Effector memory CD4-positive, alpha-beta T cell (primary cell): ENCODE measurements around the gene CFAP126.
"Not testable (repeated sequence)": the region's sequence is repeated elsewhere in the genome, so short reads cannot be mapped to it uniquely, and the experiment has no call there.

Source experiments
- DNase-seq, 3 donors: peaks; one replicate each; pipeline ENCODE4 v3.0.0-alpha.2; 2020
- H3K27ac ChIP-seq: 2 replicates; pipeline ENCODE4 v1.7.0; 2013; ENCODE audit warnings: mild to moderate bottlenecking, low read length, moderate library complexity; ENCODE audit not compliant: insufficient read depth, poor library complexity, severe bottlenecking
- H3K27me3 ChIP-seq: replicated peaks from 2 replicates; pipeline ENCODE4 v1.7.0; 2013; ENCODE audit warnings: mild to moderate bottlenecking, low read length; ENCODE audit not compliant: insufficient read depth, control insufficient read depth, poor library complexity, severe bottlenecking
- H3K36me3 ChIP-seq: 2 replicates; pipeline ENCODE4 v1.7.0; 2013; ENCODE audit warnings: mild to moderate bottlenecking, low read length, moderate library complexity; ENCODE audit not compliant: control insufficient read depth, insufficient read depth
- H3K4me1 ChIP-seq: 2 replicates; pipeline ENCODE4 v1.7.0; 2013; ENCODE audit warnings: low read length, mild to moderate bottlenecking; ENCODE audit not compliant: control insufficient read depth, insufficient read depth, poor library complexity, severe bottlenecking
- H3K4me3 ChIP-seq: 2 replicates; pipeline ENCODE4 v1.7.0; 2013; ENCODE audit warnings: low read length, low read depth, mild to moderate bottlenecking; ENCODE audit not compliant: insufficient read depth, poor library complexity, severe bottlenecking
- H3K9me3 ChIP-seq: 2 replicates; pipeline ENCODE4 v1.7.0; 2013; ENCODE audit warnings: mild to moderate bottlenecking, low read length, moderate library complexity; ENCODE audit not compliant: control insufficient read depth

CFAP126 gene

DNA sequence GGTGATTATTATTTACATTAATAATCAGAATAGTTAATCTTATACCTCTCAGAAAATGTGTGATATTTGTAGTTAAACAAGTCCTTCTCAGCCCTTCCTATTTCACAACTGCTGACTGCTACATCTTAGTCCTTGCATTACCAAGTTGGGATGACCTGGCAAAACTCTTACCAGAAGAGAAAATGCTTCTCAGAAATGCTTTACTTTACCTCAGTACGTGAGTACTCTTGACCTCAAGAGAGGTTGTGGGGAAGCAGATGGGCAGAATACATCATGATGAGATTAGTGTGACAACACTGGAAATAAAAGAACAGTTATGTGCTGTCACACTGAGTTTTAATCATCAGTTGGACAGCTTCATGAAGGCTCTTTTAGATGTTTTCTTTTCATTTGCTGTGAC is 16.2 kb downstream of the CFAP126 start:
- H3K36me3 ChIP-seq, result no peaks in the 10 kb centered on the region
- H3K4me1 ChIP-seq, result no peaks in the 10 kb centered on the region
- no peaks in the 10 kb centered on the region for H3K9me3 ChIP-seq
- H3K27me3 ChIP-seq, result no peaks in the 10 kb centered on the region
- no peak overlapping the region for H3K4me3 ChIP-seq
- no peak overlapping the region for H3K27ac ChIP-seq
- no peak for DNase-seq

DNA sequence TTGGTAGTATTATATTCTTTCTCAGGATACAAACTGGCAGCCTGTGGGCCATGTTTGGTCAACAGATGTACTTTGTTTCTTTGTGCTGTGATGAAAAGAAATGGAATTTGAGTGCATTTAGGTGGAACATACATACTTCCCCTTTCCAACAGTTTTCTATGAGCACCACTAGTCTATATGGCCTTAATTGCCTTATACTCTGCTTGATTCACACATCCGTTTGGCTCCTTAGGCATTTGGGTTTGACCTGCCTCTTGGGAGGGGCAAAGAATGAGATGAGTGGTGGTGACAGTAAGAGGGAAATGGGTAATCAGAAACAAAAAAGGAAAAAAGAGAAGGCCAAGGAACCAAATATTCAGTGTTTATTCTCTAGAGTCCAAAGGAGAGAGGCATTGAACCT is 17.0 kb downstream of the CFAP126 start:
- Histone ChIP-seq H3K4me1 (no peaks in the 10 kb centered on the region), H3K4me3 (no peak overlapping the region), H3K9me3 (no peaks in the 10 kb centered on the region), H3K36me3 (no peaks in the 10 kb centered on the region), H3K27ac (no peak overlapping the region), H3K27me3 (no peaks in the 10 kb centered on the region)
- no peak for DNase-seq

- no peaks in the 10 kb centered on the region for H3K4me1 ChIP-seq
- no peaks in the 10 kb centered on the region for H3K9me3 ChIP-seq
- H3K4me3 ChIP-seq, result no peak overlapping the region
- no peak overlapping the region for H3K27ac ChIP-seq
- DNase-seq, result no peak
- H3K36me3 ChIP-seq, result peaks cover 18% of the 10 kb centered on the region
- H3K27me3 ChIP-seq, result no peaks in the 10 kb centered on the region
Observed at GRCh38 chr1:161342821-161343220, 24.9 kb downstream of the CFAP126 start.

GRCh38 chr1:161342177-161342576 is 25.5 kb downstream of the CFAP126 start:
- no peaks in the 10 kb centered on the region for H3K27me3 ChIP-seq
- H3K36me3 ChIP-seq, result peaks cover 25% of the 10 kb centered on the region
- no peaks in the 10 kb centered on the region for H3K9me3 ChIP-seq
- no peaks in the 10 kb centered on the region for H3K4me1 ChIP-seq
- no peak overlapping the region for H3K27ac ChIP-seq
- H3K4me3 ChIP-seq, result no peak overlapping the region
- no peak for DNase-seq

- Histone ChIP-seq H3K4me3 (no peak overlapping the region), H3K27me3 (no peaks in the 10 kb centered on the region), H3K27ac (no peak overlapping the region), H3K36me3 (peaks cover 43% of the 10 kb centered on the region), H3K4me1 (no peaks in the 10 kb centered on the region), H3K9me3 (no peaks in the 10 kb centered on the region)
- no peak for DNase-seq
Observed at GRCh38 chr1:161335796-161336195, 31.9 kb downstream of the CFAP126 start.

DNA sequence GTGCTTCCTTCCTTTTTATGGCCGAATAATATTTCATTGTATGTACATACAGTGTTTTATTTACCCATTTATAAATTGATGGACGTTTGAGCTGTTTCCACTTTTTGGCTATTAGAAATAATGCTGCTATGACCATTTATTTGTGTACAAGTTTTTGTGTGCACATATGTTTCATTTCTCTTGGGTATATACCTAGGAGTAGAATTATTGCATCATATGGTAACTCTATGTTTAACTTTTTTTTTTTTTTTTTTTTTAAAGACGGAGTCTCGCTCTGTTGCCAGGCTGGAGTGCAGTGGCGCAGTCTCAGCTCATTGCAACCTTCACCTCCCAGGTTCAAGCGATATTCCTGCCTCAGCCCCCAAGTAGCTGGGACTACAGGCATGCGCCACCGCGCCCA is 34.5 kb downstream of the CFAP126 start:
- peaks cover 66% of the 10 kb centered on the region for H3K36me3 ChIP-seq
- no peak for DNase-seq
- no peaks in the 10 kb centered on the region for H3K4me1 ChIP-seq

DNA sequence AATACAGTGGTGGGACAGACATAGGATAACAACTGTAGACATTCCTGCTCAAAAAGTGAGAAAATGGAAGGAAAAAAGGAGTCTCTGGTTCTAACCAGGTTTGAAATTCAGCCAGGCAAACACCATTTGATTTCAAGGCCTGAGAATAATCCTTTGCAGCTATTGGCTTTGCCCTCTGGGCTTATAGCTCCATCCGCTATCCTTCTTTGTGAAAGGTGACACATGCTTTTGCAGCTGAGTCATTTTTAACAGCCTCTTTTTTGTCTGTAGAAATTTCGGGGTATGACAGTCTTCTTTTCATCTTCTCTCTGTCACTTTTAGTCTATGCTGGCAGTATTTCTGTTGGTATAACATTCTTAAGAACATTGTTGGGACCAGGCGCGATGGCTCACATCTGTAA is 37.3 kb downstream of the CFAP126 start:
- H3K36me3 ChIP-seq, result peaks cover 52% of the 10 kb centered on the region
- no peak overlapping the region for H3K4me3 ChIP-seq
- no peak overlapping the region for H3K27ac ChIP-seq
- no peaks in the 10 kb centered on the region for H3K4me1 ChIP-seq
- no peaks in the 10 kb centered on the region for H3K27me3 ChIP-seq
- no peak for DNase-seq
- H3K9me3 ChIP-seq, result no peaks in the 10 kb centered on the region

More for the DNA sequence above, 34.5 kb downstream of the CFAP126 start:
- Histone ChIP-seq H3K4me3 (no peak overlapping the region), H3K9me3 (no peaks in the 10 kb centered on the region), H3K27me3 (no peaks in the 10 kb centered on the region), H3K27ac (no peak overlapping the region)

- no peaks in the 10 kb centered on the region for H3K9me3 ChIP-seq
- H3K4me1 ChIP-seq, result no peaks in the 10 kb centered on the region
- no peak overlapping the region for H3K27ac ChIP-seq
- no peak overlapping the region for H3K4me3 ChIP-seq
- H3K36me3 ChIP-seq, result peaks cover 21% of the 10 kb centered on the region
- no peak for DNase-seq
- no peaks in the 10 kb centered on the region for H3K27me3 ChIP-seq
Observed at GRCh38 chr1:161324020-161324419, 43.7 kb downstream of the CFAP126 start.

- H3K27me3 ChIP-seq, H3K9me3 ChIP-seq, H3K27ac ChIP-seq, H3K4me3 ChIP-seq, DNase-seq, H3K36me3 ChIP-seq: not testable (repeated sequence)
- H3K4me1 ChIP-seq, result peaks cover 14% of the 10 kb centered on the region
Observed at GRCh38 chr1:161315841-161316674, 51.6 kb downstream of the CFAP126 start.
